ENCODE results near the gene NPFFR1.

The NPFFR1 gene

DNA sequence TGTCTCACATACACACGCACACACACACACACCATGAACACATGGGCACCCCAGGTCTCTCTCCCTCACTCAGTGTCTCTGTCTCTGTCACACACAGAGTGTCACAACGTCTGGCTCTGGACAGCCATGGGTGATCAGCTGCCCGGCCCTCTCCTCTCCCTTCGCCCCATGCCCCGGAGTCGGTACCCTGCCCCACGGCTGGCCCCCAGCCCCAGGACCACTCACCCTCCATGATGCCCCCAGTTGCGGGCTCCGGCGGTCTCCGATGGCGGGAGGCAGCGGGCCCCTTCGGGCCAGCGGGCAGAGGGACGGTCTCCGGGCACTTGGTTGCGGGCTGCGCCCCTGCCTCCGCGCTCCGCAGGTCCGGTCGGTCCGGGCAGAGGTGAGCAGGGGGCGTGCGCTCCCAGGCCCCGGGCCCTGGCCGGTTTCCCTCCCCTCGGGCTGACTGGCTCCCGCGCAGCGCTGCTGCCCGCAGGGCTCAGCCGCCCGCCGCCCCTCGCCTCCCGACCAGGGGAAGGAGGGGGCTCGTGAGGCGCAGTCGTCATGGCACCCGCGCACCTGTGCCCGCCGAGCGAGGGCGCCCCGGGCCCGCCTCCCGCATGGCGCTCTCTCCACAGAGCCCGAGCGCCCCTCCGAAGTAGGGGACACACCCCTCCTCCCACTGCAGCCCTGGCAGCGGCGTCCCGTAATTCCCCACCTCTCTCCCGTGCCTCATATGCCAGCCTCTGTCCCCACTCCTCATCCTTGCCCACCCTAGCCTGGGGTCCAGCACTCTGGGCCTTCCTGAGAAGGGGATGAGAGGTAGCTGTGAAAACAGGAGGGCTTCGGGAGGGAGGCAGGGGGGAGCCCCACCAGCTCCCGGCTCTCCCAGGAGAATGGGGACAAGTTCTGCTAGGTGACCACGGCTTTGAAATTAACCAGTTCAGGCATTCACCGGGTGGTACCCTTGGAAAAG is at the start of gene NPFFR1:
Gene NPFFR1, minus strand, starts transcription at position 560 of the 955 bp plus-strand sequence. Its CDS starts 328 bp downstream, at position 232.
- DNase-seq, result no peak

- DNase-seq, result no peak
Observed at GRCh38 chr10:70333268-70333667, 49.5 kb upstream of the NPFFR1 start.

GRCh38 chr10:70331486-70332268 is 47.9 kb upstream of the NPFFR1 start:
- peak; percentile 67 for DNase-seq

- DNase-seq, result no peak
Observed at GRCh38 chr10:70331160-70331485, 47.3 kb upstream of the NPFFR1 start.

- no peak for DNase-seq
Observed at GRCh38 chr10:70330671-70331070, 46.9 kb upstream of the NPFFR1 start.

- DNase-seq, result no peak
Observed at GRCh38 chr10:70328967-70329366, 45.2 kb upstream of the NPFFR1 start.

DNA sequence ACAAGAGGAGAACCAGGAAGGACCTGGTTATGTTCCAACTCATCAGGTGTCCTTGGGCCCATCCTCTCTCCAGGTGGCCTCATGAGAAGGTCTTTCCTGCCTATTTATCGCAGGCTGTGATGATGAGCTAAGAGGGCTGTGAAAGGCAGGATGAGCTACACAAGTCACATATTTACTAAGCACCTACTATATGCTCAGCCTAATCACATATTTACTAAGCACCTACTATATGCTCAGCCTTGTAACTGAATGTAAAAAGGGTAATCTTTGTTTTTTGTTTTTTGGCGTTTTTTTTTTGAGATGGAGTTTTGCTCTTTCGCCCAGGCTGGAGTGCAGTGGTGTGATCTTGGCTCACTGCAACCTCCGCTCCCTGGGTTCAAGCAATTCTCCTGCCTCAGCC is 44.2 kb upstream of the NPFFR1 start:
- no peak for DNase-seq

- DNase-seq, result no peak
Observed at GRCh38 chr10:70324951-70325781, 41.4 kb upstream of the NPFFR1 start.

DNA sequence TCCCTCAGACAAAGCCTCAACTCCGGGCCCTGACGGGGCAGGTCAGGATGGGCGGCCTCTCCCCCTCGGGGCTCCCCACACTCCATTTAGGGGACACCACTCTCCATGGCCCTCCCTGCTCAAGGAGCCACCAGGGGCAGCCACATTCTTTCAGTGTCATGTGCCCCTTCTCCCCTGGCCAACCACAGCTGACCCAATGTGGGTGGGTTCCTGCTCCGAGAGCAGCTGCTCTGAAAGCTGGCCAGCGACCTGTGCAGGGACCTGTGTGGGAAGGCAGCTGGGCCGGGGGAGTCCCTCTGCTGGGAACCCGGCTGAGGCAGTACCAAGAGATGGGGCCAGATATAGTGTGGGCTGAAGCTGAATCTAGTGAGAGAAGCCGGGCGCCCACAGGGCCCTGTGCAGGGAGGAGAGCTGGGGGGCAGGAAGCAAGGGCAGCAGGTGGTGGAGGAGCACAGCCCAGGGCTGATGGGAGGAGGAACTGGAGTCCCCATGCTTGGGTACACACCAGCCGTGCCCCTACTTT is 40.6 kb upstream of the NPFFR1 start:
- DNase-seq, result no peak

GRCh38 chr10:70323697-70324338 is 40.0 kb upstream of the NPFFR1 start:
- DNase-seq, result no peak

DNA sequence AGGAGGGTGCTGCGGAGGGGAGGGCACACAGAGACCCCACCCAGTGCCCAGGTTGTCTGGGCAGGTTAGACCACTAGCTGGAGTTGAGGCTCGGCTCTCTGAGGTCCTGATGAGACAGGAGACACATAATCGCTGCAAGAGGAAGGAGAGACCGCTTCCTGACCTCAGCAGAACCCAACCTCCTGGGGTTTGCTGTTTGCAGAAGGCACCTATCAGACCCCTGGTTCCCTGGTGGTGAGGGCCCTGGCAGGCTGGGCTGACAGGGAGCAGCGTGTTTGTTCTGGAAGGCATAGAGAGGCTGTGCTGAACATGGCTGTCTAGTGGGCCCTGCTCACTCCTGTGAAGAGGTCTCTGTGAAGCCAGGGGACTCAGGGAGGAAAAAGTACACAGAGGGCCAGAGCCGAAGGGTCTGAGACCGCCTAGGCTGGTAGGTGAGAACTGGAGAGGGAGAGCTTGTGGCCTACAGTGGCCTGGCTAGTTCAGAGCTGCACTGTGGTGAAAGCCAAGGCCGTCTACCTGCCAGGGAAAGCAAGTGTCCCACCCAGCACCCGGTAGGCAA is 39.4 kb upstream of the NPFFR1 start:
- no peak for DNase-seq

GRCh38 chr10:70321897-70322890 is 38.4 kb upstream of the NPFFR1 start:
- no peak for DNase-seq

DNA sequence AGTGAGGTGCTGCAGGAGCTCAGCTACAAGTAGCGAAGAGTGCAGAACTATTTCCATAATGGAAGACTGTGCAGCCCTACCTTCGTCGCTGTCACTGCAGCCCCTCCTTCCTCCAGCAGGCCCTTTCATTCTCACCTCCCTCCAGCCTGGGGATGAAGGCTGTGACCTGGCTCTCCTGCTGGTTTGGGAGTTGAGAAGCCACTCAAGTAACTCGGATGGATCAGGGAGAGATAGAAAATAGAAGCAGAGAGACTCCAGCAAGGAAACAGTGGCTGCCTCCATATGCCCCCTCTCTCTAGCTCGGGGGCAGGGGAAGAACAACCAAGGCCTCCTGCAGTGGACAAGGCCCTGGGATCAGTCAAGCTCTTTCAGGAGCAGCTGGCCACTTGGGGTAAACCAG is 37.4 kb upstream of the NPFFR1 start:
- no peak for DNase-seq

GRCh38 chr10:70320751-70321150 is 36.9 kb upstream of the NPFFR1 start:
- no peak for DNase-seq

DNA sequence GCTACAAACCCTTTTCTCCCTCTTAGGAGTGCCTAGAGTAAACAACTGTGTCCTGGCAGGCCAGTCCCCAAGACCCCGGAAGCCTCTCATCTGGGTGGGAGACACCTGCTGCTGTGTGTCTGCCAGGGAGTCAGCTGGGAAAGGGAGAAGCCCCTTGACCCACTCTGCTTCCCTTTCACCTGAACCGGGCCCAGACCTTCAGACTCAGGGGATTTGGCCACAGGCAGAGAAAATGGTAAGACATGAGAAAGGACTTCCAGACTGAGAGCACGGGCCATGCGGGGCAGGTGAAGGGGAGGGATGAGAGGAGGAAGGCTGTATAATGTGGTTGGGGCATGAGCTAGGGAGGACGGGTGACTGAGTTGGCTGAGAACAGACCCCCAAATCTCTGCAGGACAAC is 36.0 kb upstream of the NPFFR1 start:
- DNase-seq, result no peak

- peak; percentile 23 for DNase-seq
Observed at GRCh38 chr10:70319183-70319582, 35.4 kb upstream of the NPFFR1 start.

- DNase-seq, result no peak
Observed at GRCh38 chr10:70317943-70318318, 34.1 kb upstream of the NPFFR1 start.

GRCh38 chr10:70317272-70317942 is 33.6 kb upstream of the NPFFR1 start:
- no peak for DNase-seq

DNA sequence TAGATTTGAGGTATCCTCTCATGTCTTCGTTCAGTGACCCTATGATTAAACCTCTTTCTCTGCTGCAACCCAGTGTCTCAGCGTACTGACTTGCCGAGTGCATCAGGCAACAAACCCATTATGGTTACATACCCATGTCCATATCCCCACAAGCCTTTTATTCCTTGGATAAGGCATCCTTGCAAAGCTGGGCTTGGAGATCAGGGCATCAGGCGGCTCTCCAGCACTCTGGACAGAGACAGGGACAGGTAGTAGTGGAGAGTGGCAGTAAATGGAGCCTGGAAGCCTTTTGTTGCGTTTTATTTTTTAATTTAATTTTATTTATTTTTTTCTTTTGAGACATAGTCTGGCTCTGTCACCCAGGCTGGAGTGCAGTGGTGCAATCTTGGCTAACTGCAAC is 32.0 kb upstream of the NPFFR1 start:
- DNase-seq, result no peak

DNA sequence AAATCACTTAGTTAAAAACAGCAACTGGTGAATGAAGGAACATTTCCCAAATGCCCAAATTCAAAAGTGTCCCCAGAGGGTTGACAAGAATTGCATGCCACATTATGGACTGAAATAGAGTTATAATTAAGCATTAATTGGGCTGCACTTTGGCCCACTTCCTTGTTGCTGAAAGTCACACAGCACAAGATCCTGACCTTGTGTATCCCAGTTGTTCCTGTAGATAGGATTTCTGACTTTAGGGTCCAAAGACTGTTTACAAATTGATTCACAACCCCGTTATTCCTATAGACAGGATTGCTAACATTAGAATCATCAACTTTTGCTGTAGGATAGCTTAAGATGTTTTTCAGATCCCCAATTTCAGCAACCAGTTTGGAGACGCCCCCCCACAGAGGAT is 31.5 kb upstream of the NPFFR1 start:
- no peak for DNase-seq
